Fibroblast of villous mesenchyme (primary cell): ENCODE results near the gene XKR7. TPM values are rescaled to one million over a fixed set of nuclear protein-coding genes. Genes with fewer than 3 reads are reported as not detected.

Experiments
- DNase-seq: peaks from one replicate; pipeline ENCODE4 v3.0.0-alpha.2; 2010; ENCODE audit warnings: low read depth
- H3K4me3 ChIP-seq: 2 replicates; pipeline ENCODE4 v1.5.1; 2011; ENCODE audit warnings: low read depth, mild to moderate bottlenecking, low read length
- CTCF ChIP-seq: IDR thresholded peaks from 2 replicates; pipeline ENCODE4 v1.5.1; 2012; ENCODE audit warnings: low read depth, mild to moderate bottlenecking, low read length; ENCODE audit not compliant: insufficient read depth
- total RNA-seq: library from RNA; depleted of rRNA; stranded (reverse); fragments of >200 nt; gene quantifications from 2 replicates; pipeline ENCODE4 v1.2.3, GENCODE V29; 2012

Gene XKR7
- total RNA-seq, 1 donor: not detected

- TF ChIP-seq CTCF: no peak
- DNase-seq: no peak
- no peak overlapping the region for H3K4me3 ChIP-seq
Measured at GRCh38 chr20:32003325-32003724, 35.4 kb downstream of the XKR7 start.

GRCh38 chr20:32004963-32005362 is 37.0 kb downstream of the XKR7 start:
- H3K4me3 ChIP-seq: no peak overlapping the region
- DNase-seq: peak; percentile 26
- TF ChIP-seq CTCF: no peak

- TF ChIP-seq CTCF: no peak
- no peak overlapping the region for H3K4me3 ChIP-seq
- DNase-seq: no peak
Measured at GRCh38 chr20:32006053-32006452, 38.1 kb downstream of the XKR7 start.

GRCh38 chr20:32006841-32007786 is 39.2 kb downstream of the XKR7 start:
- no peak for TF ChIP-seq CTCF
- no peak overlapping the region for H3K4me3 ChIP-seq
- no peak for DNase-seq

GRCh38 chr20:32007787-32008616 is 40.1 kb downstream of the XKR7 start:
- TF ChIP-seq CTCF: no peak
- H3K4me3 ChIP-seq: no peak overlapping the region
- DNase-seq: no peak

- no peak for TF ChIP-seq CTCF
- DNase-seq: no peak
- H3K4me3 ChIP-seq: no peak overlapping the region
Measured at GRCh38 chr20:32009564-32009963, 41.6 kb downstream of the XKR7 start.
